DOHH2 (cell line): ENCODE data around the gene ENO1.
A peak's percentile ranks its signal among the peaks of the same experiment; 100 is the strongest.

Experiments
- H3F3A ChIP-seq: fragments of 200-600 bp; sonication (generic), shearing (Covaris generic); 2 replicates; pipeline ENCODE4 v1.6.0; 2016; ENCODE audit warnings: antibody characterized with exemption, mild to moderate bottlenecking; ENCODE audit not compliant: control insufficient read depth, insufficient read depth
- H3K27ac ChIP-seq: fragments of 200-600 bp; sonication (generic); 2 replicates; pipeline ENCODE4 v1.5.1; 2014; ENCODE audit warnings: low read depth, mild to moderate bottlenecking, low read length, moderate library complexity
- H3K27me3 ChIP-seq: fragments of 200-600 bp; sonication (generic); 2 replicates; pipeline ENCODE4 v1.6.1; 2014; ENCODE audit warnings: mild to moderate bottlenecking, low read length, mixed read lengths; ENCODE audit not compliant: control insufficient read depth
- H3K36me3 ChIP-seq: fragments of 200-600 bp; sonication (generic); 2 replicates; pipeline ENCODE4 v1.6.1; 2014; ENCODE audit warnings: mild to moderate bottlenecking, low read length, moderate library complexity, mixed read lengths; ENCODE audit not compliant: control insufficient read depth
- H3K4me1 ChIP-seq: fragments of 200-600 bp; sonication (generic); 2 replicates; pipeline ENCODE4 v1.6.1; 2014; ENCODE audit warnings: mild to moderate bottlenecking, low read length, mixed read lengths; ENCODE audit not compliant: control insufficient read depth
- H3K4me2 ChIP-seq: fragments of 200-600 bp; sonication (generic); 2 replicates; pipeline ENCODE4 v1.6.0; 2014; ENCODE audit warnings: mild to moderate bottlenecking, low read length, moderate library complexity
- H3K4me3 ChIP-seq: fragments of 200-600 bp; sonication (generic); 2 replicates; pipeline ENCODE4 v1.5.1; 2014; ENCODE audit warnings: mild to moderate bottlenecking, low read length, mixed read lengths
- H3K79me2 ChIP-seq: fragments of 200-600 bp; sonication (generic); 2 replicates; pipeline ENCODE4 v1.6.1; 2014; ENCODE audit warnings: mild to moderate bottlenecking, low read length, mixed read lengths; ENCODE audit not compliant: control insufficient read depth
- H3K9me2 ChIP-seq: fragments of 200-600 bp; sonication (generic); replicated peaks from 2 replicates; pipeline ENCODE4 v1.6.1; 2014; ENCODE audit warnings: mild to moderate bottlenecking, low read length, mixed read lengths; ENCODE audit not compliant: control insufficient read depth
- H3K9me3 ChIP-seq: fragments of 200-600 bp; sonication (generic); 2 replicates; pipeline ENCODE4 v1.6.1; 2014; ENCODE audit warnings: antibody characterized with exemption, low read length, mixed read lengths; ENCODE audit not compliant: control insufficient read depth, insufficient read depth
- H4K20me1 ChIP-seq: fragments of 200-600 bp; sonication (generic); 2 replicates; pipeline ENCODE4 v1.6.0; 2014; ENCODE audit warnings: low read depth, mild to moderate bottlenecking, antibody characterized with exemption, low read length, moderate library complexity; ENCODE audit not compliant: control insufficient read depth, insufficient read depth
- CTCF ChIP-seq: fragments of 200-600 bp; sonication (generic); IDR thresholded peaks from one replicate; pipeline ENCODE4 v1.5.1; 2014; ENCODE audit warnings: antibody characterized with exemption, mild to moderate bottlenecking, low read depth, low read length; ENCODE audit not compliant: poor library complexity, severe bottlenecking
- EZH2phosphoT487 ChIP-seq: fragments of 200-600 bp; sonication (generic); IDR thresholded peaks from 2 replicates; pipeline ENCODE4 v1.6.1; 2017; ENCODE audit warnings: borderline replicate concordance, mild to moderate bottlenecking, antibody characterized with exemption, low read length, moderate library complexity, mixed read lengths

The ENO1 gene

GRCh38 chr1:8871539-8871935 is 6.9 kb downstream of the ENO1 start:
- Histone ChIP-seq H3K36me3 (peaks cover 97% of the 10 kb centered on the region), H3K27ac (no peak overlapping the region), H3K9me2 (no peaks in the 10 kb centered on the region), H3K4me3 (no peak overlapping the region), H4K20me1 (peaks cover 71% of the 10 kb centered on the region), H3F3A (peaks cover 84% of the 10 kb centered on the region), H3K9me3 (no peaks in the 10 kb centered on the region), H3K27me3 (no peaks in the 10 kb centered on the region), H3K4me2 (no peak overlapping the region), H3K79me2 (peaks cover 79% of the 10 kb centered on the region), H3K4me1 (peaks cover 33% of the 10 kb centered on the region)
- TF ChIP-seq CTCF: peak; percentile 50
- no peak for TF ChIP-seq EZH2phosphoT487

GRCh38 chr1:8870616-8871538 is 7.6 kb downstream of the ENO1 start:
- TF ChIP-seq EZH2phosphoT487 (no peak), CTCF (no peak)
- no peaks in the 10 kb centered on the region for H3K27me3 ChIP-seq
- H3K79me2 ChIP-seq: peaks cover 72% of the 10 kb centered on the region
- H3K9me2 ChIP-seq: no peaks in the 10 kb centered on the region
- peaks cover 26% of the 10 kb centered on the region for H3K4me1 ChIP-seq
- H3K27ac ChIP-seq: no peak overlapping the region
- peaks cover 79% of the 10 kb centered on the region for H3F3A ChIP-seq
- no peak overlapping the region for H3K4me3 ChIP-seq
- H3K36me3 ChIP-seq: peaks cover 95% of the 10 kb centered on the region
- no peak overlapping the region for H3K4me2 ChIP-seq
- H4K20me1 ChIP-seq: peaks cover 64% of the 10 kb centered on the region
- H3K9me3 ChIP-seq: no peaks in the 10 kb centered on the region

- TF ChIP-seq CTCF: no peak
- TF ChIP-seq EZH2phosphoT487: no peak
- Histone ChIP-seq H3K4me2 (no peak overlapping the region), H3K9me2 (no peaks in the 10 kb centered on the region), H3K9me3 (no peaks in the 10 kb centered on the region), H3K4me3 (no peak overlapping the region), H3K27me3 (no peaks in the 10 kb centered on the region), H3F3A (peaks cover 76% of the 10 kb centered on the region), H3K27ac (no peak overlapping the region), H3K79me2 (peaks cover 64% of the 10 kb centered on the region), H3K4me1 (peaks cover 18% of the 10 kb centered on the region), H4K20me1 (peaks cover 59% of the 10 kb centered on the region), H3K36me3 (peaks cover 95% of the 10 kb centered on the region)
Observed at GRCh38 chr1:8870103-8870502, 8.4 kb downstream of the ENO1 start.
